HCT116 (cell line): ENCODE measurements around the gene HECW1. TPM values are rescaled to one million over a fixed set of nuclear protein-coding genes. Genes with fewer than 3 reads are reported as not detected.

Experiments
- ATAC-seq: fragments of 200-7000 bp; cut with Tn5 transposase; 2 replicates; pipeline ENCODE4 v1.9.1; 2020; ENCODE audit warnings: mild to moderate bottlenecking, moderate library complexity
- BruUV-seq: library from RNA; stranded (reverse); fragments of 400-500 nt; replicated peaks from 2 replicates; lab custom pipeline; 2021; lab: Mats Ljungman, UMichigan
- CTCF ChIA-PET: fragments of 300-600 bp; sonication (Branson Sonifier 250); formaldehyde crosslinking; loops from one replicate; lab custom pipeline; 2021; ENCODE audit warnings: antibody characterized with exemption; lab: Charles Lee
- POLR2A ChIA-PET: fragments of 300-600, 350-600 bp; sonication (Branson Sonifier 250); formaldehyde crosslinking; loops from one replicate; lab custom pipeline; 2021; ENCODE audit warnings: antibody characterized with exemption; lab: Charles Lee
- RAD21 ChIA-PET, 2 experiments: fragments of 300-600 bp; sonication (Branson Sonifier 250); formaldehyde crosslinking; loops; one replicate each; lab custom pipeline; 2023; ENCODE audit warnings: low total read pairs in 2 of 2; ENCODE audit not compliant: uncharacterized antibody in 2 of 2, unreplicated experiment in 2 of 2, low non-redundant PET in 1 of 2; lab: Charles Lee
- DNase-seq: peaks from one replicate; pipeline ENCODE4 v3.0.0-alpha.2; 2010; ENCODE audit warnings: low read depth, low spot score
- H2AFZ ChIP-seq: fragments of 200-600 bp; shearing (Covaris generic), sonication (generic); 2 replicates; pipeline ENCODE4 v1.6.1; 2017; ENCODE audit warnings: low read depth, mixed run types, mixed read lengths, antibody characterized with exemption, low read length; ENCODE audit not compliant: poor library complexity, severe bottlenecking
- H3K27ac ChIP-seq: 2 replicates; pipeline ENCODE4 v1.5.1; 2012; ENCODE audit warnings: low read depth, low read length
- H3K27me3 ChIP-seq: fragments of 200-600 bp; sonication (generic); 2 replicates; pipeline ENCODE4 v1.6.1; 2016; ENCODE audit warnings: mixed run types, low read length, mixed read lengths; ENCODE audit not compliant: insufficient read depth
- H3K36me3 ChIP-seq, 2 experiments: fragments of 200-500 bp in 1 of 2; fragments of 200-600 bp in 1 of 2; sonication (Bioruptor generic) in 1 of 2; sonication (generic) in 1 of 2; 2 replicates each; pipeline versions ENCODE4 v1.5.1 to v1.6.1; 2014 to 2016; ENCODE audit warnings: low read length in 2 of 2, inconsistent platforms in 1 of 2, mixed read lengths in 1 of 2, mixed run types in 1 of 2; ENCODE audit not compliant: insufficient read depth in 2 of 2, control insufficient read depth in 1 of 2
- H3K4me1 ChIP-seq, 2 experiments: fragments of 200-600 bp in 1 of 2; sonication (generic) in 1 of 2; 2 replicates each; pipeline versions ENCODE4 v1.5.1 to v1.6.1; 2012 to 2017; ENCODE audit warnings: low read length in 2 of 2, inconsistent platforms in 1 of 2, mild to moderate bottlenecking in 1 of 2, mixed read lengths in 1 of 2, mixed run types in 1 of 2, moderate library complexity in 1 of 2; ENCODE audit not compliant: insufficient read depth in 2 of 2, control insufficient read depth in 1 of 2
- H3K4me2 ChIP-seq: fragments of 200-600 bp; sonication (generic); 2 replicates; pipeline ENCODE4 v1.6.1; 2017; ENCODE audit warnings: mixed run types, low read length, mixed read lengths
- H3K4me3 ChIP-seq, 2 experiments: fragments of 200-600 bp in 1 of 2; sonication (generic) in 1 of 2; replicated peaks in 1 of 2; 2 replicates each; pipeline ENCODE4 v1.5.1; 2011 to 2016; ENCODE audit warnings: low read length in 2 of 2, control low read depth in 1 of 2, low read depth in 1 of 2, mild to moderate bottlenecking in 1 of 2, mixed read lengths in 1 of 2, mixed run types in 1 of 2
- H3K79me2 ChIP-seq: fragments of 200-600 bp; sonication (generic); 2 replicates; pipeline ENCODE4 v1.6.1; 2017; ENCODE audit warnings: mild to moderate bottlenecking, mixed run types, low read length, moderate library complexity, mixed read lengths; ENCODE audit not compliant: insufficient read depth
- H3K9ac ChIP-seq: fragments of 200-600 bp; sonication (generic); 2 replicates; pipeline ENCODE4 v1.6.1; 2016; ENCODE audit warnings: low read length, mixed read lengths
- H3K9me2 ChIP-seq: fragments of 200-600 bp; sonication (generic), shearing (Covaris generic); 2 replicates; pipeline ENCODE4 v1.6.1; 2017; ENCODE audit warnings: mixed run types, mild to moderate bottlenecking, moderate library complexity; ENCODE audit not compliant: insufficient read depth
- H3K9me3 ChIP-seq, 2 experiments: fragments of 200-500 bp in 1 of 2; fragments of 200-600 bp in 1 of 2; sonication (Bioruptor generic) in 1 of 2; sonication (generic) in 1 of 2; 2 replicates each; pipeline ENCODE4 v1.6.1; 2014 to 2017; ENCODE audit warnings: low read length in 2 of 2, mixed read lengths in 2 of 2, inconsistent platforms in 1 of 2, low read depth in 1 of 2, mild to moderate bottlenecking in 1 of 2, mixed run types in 1 of 2, moderate library complexity in 1 of 2; ENCODE audit not compliant: control insufficient read depth in 1 of 2, insufficient read depth in 1 of 2
- H4K20me1 ChIP-seq: fragments of 200-600 bp; sonication (generic), shearing (Covaris generic); 2 replicates; pipeline ENCODE4 v1.6.1; 2017; ENCODE audit warnings: mixed run types, mild to moderate bottlenecking, moderate library complexity; ENCODE audit not compliant: insufficient read depth
- ATF3 ChIP-seq: IDR thresholded peaks from 2 replicates; pipeline ENCODE4 v1.6.1; 2012
- CEBPB ChIP-seq: IDR thresholded peaks from 2 replicates; pipeline ENCODE4 v1.6.1; 2012; ENCODE audit warnings: low read depth
- CTCF ChIP-seq, 3 experiments: fragments of 200-600 bp in 1 of 3; sonication (generic) in 1 of 3; IDR thresholded peaks in 2 of 3; conservative IDR thresholded peaks in 1 of 3; 2 replicates each; pipeline ENCODE4 v1.5.1; 2012 to 2017; ENCODE audit warnings: low read depth in 2 of 3, low read length in 2 of 3, antibody characterized with exemption in 1 of 3, borderline replicate concordance in 1 of 3, control low read depth in 1 of 3, mild to moderate bottlenecking in 1 of 3, mixed read lengths in 1 of 3, mixed run types in 1 of 3, moderate library complexity in 1 of 3; ENCODE audit not compliant: insufficient read depth in 1 of 3
- ELF1 ChIP-seq: IDR thresholded peaks from 2 replicates; pipeline ENCODE4 v1.6.1; 2012; ENCODE audit warnings: low read depth, borderline replicate concordance
- EZH2 ChIP-seq: fragments of 200-600 bp; sonication (generic); IDR thresholded peaks from 2 replicates; pipeline ENCODE4 v1.6.1; 2017; ENCODE audit warnings: antibody characterized with exemption, mixed run types
- EZH2phosphoT487 ChIP-seq: fragments of 200-600 bp; IDR thresholded peaks from 2 replicates; pipeline ENCODE4 v1.6.1; 2018; ENCODE audit warnings: antibody characterized with exemption, borderline replicate concordance
- FOSL1 ChIP-seq: IDR thresholded peaks from 2 replicates; pipeline ENCODE4 v1.6.1; 2012; ENCODE audit warnings: low read depth
- JUND ChIP-seq: IDR thresholded peaks from 2 replicates; pipeline ENCODE4 v1.6.1; 2012
- POLR2A ChIP-seq: IDR thresholded peaks from 2 replicates; pipeline ENCODE4 v1.7.0; 2011; ENCODE audit warnings: borderline replicate concordance; ENCODE audit not compliant: insufficient read depth, insufficient read length; ENCODE audit errors: extremely low read depth
- POLR2AphosphoS5 ChIP-seq: IDR thresholded peaks from 2 replicates; pipeline ENCODE4 v1.6.1; 2011; ENCODE audit warnings: mild to moderate bottlenecking, low read depth, low read length, moderate library complexity
- REST ChIP-seq: IDR thresholded peaks from 2 replicates; pipeline ENCODE4 v1.6.1; 2012; ENCODE audit warnings: low read depth
- SP1 ChIP-seq: IDR thresholded peaks from 2 replicates; pipeline ENCODE4 v1.6.1; 2012; ENCODE audit warnings: low read depth
- SRF ChIP-seq: IDR thresholded peaks from 2 replicates; pipeline ENCODE4 v1.6.1; 2012; ENCODE audit warnings: low read depth
- TCF7L2 ChIP-seq: IDR thresholded peaks from 2 replicates; pipeline ENCODE4 v1.7.0; 2011; ENCODE audit warnings: borderline replicate concordance, inconsistent platforms; ENCODE audit not compliant: insufficient read depth, insufficient read length; ENCODE audit errors: extremely low read depth
- YY1 ChIP-seq: IDR thresholded peaks from 2 replicates; pipeline ENCODE4 v1.6.1; 2011; ENCODE audit warnings: low read length, low read depth, moderate library complexity, mild to moderate bottlenecking; ENCODE audit not compliant: insufficient replicate concordance; ENCODE audit errors: extremely low read depth
- ZBTB33 ChIP-seq: IDR thresholded peaks from 2 replicates; pipeline ENCODE4 v1.6.1; 2011; ENCODE audit warnings: mild to moderate bottlenecking, low read length, moderate library complexity; ENCODE audit not compliant: insufficient replicate concordance; ENCODE audit errors: extremely low read depth
- ZFX ChIP-seq: fragments of 450-650 bp; IDR thresholded peaks from 2 replicates; pipeline ENCODE4 v1.6.1; 2017
- ZNF274 ChIP-seq: fragments of 200-500 bp; sonication (Bioruptor generic); IDR thresholded peaks from 2 replicates; pipeline ENCODE4 v1.6.1; 2014; ENCODE audit warnings: mild to moderate bottlenecking, low read depth, low read length, inconsistent platforms
- intact Hi-C: fragments of 100-400 bp; cut with micrococcal nuclease; formaldehyde crosslinking; loops from 2 replicates; pipeline ENCODE4 v1.10.0; 2022
- total RNA-seq: library from RNA; stranded (reverse); gene quantifications from one replicate; pipeline ENCODE4 v1.2.1, GENCODE V29; 2021; ENCODE audit not compliant: unreplicated experiment

Gene HECW1
- total RNA-seq, 1 experiment from 2014 or later = 5.6 TPM

- no TSS peak for BruUV-seq
- H3K9ac ChIP-seq = no peak overlapping the region
- no peak for ATAC-seq
- intact Hi-C loops = no loop called here
- H3K27me3 ChIP-seq = no peaks in the 10 kb centered on the region
- no peaks in the 10 kb centered on the region for H3K36me3 ChIP-seq
- no peak overlapping the region for H2AFZ ChIP-seq
- H3K4me1 ChIP-seq = no peaks in the 10 kb centered on the region
- POLR2A ChIA-PET = no interaction called here
- no peaks in the 10 kb centered on the region for H3K9me2 ChIP-seq
- no peaks in the 10 kb centered on the region for H3K9me3 ChIP-seq
- H4K20me1 ChIP-seq = no peaks in the 10 kb centered on the region
- H3K79me2 ChIP-seq = no peaks in the 10 kb centered on the region
- no peak for TF ChIP-seq FOSL1
- no peak for TF ChIP-seq POLR2AphosphoS5
- no peak for TF ChIP-seq EZH2phosphoT487
- TF ChIP-seq CTCF (IDR thresholded peaks at IDR 0.05 in 2 of 3, conservative IDR thresholded peaks at IDR 0.05 in 1 of 3; ENCODE audit: borderline replicate concordance in 1 of 3, insufficient read depth in 1 of 3, low read depth in 2 of 3, low read length in 2 of 3) = no peak
- TF ChIP-seq SRF = no peak
- TF ChIP-seq ZBTB33 = no peak
- no peak for TF ChIP-seq SP1
- TF ChIP-seq JUND = no peak
- no peak for TF ChIP-seq CEBPB
- TF ChIP-seq ZFX = no peak
- no peak for TF ChIP-seq ELF1
- TF ChIP-seq ATF3 = no peak
- no peak for TF ChIP-seq TCF7L2
- TF ChIP-seq POLR2A = no peak
- no peak for TF ChIP-seq ZNF274
- no peak for TF ChIP-seq YY1
- no peak for TF ChIP-seq EZH2
- no peak for TF ChIP-seq REST
- TF ChIP-seq, all 23 proteins: peak for 0
- DNase-seq = no peak
- Histone ChIP-seq H3K4me3 (no peak overlapping the region), H3K27ac (no peak overlapping the region), H3K4me2 (no peak overlapping the region)
- RAD21 ChIA-PET = no interaction called here
- CTCF ChIA-PET = no interaction called here
Measured at GRCh38 chr7:43328785-43329380, 216.4 kb downstream of the HECW1 start.
